GM18873 (cell line): ENCODE measurements around the gene PBX1.

ENCODE experiments used
- ATAC-seq: cut with Tn5 transposase; IDR thresholded peaks from one replicate; pipeline ENCODE4 v1.9.1; 2021; ENCODE audit warnings: mild to moderate bottlenecking, moderate library complexity, moderate number of reproducible peaks; ENCODE audit not compliant: unreplicated experiment, low FRiP score

Gene PBX1

DNA sequence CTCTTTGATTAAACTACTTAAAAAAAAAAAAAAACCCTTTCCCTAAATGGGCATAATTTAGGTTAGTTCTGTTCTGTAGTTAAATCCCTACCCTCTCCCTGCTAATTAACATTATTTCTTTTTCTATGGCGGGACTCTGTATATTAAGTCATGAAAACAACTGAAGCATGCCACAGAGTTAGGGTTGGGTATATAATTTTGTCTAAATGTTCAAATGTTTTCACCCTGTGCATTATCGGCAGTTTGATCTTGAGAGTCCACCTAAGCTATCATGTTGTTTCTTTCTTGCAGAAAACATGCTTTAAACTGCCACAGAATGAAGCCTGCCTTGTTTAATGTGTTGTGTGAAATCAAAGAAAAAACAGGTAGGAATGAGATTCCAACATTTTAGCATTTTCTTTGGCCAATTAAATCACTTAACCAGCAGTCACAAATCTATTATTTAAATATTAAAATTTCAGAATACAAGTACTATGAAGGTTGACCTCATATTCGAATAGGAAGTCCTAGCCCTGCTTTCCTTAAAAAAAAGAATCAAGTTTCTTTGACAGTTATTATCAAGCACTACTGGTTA, 4.0 kb downstream of the PBX1 start:
- ATAC-seq, result no peak

DNA sequence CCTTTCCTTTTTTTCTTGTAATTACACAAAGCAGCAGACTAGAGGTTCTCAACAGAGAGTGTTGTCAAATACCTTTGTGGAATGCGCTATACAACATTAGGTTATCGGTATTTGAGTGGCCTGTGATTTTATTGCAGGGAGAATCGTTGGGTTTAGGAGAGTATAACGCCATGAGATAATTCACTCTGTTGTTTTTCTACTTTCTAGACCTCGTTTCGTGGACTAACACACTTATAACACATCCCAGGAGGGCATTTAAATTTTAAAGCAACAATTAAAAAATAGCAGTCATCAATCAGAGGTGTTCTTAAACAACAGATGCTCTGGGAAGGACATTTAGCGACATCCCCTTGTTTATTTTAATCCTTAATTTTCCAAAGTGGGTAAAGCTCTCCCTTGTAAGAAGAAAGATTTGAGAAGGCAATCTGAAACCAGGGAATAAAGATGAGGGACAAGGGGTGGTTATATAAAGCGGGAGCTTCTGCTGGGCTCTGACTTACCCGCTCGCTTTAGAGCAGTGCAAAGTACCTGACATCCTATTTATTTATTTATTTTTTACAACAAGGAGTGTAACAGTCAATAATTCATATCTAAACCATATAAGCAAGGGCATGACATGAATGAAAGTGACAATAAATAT, 4.9 kb downstream of the PBX1 start:
- no peak for ATAC-seq

GRCh38 chr1:164564378-164564777, 5.4 kb downstream of the PBX1 start:
- ATAC-seq, result no peak

DNA sequence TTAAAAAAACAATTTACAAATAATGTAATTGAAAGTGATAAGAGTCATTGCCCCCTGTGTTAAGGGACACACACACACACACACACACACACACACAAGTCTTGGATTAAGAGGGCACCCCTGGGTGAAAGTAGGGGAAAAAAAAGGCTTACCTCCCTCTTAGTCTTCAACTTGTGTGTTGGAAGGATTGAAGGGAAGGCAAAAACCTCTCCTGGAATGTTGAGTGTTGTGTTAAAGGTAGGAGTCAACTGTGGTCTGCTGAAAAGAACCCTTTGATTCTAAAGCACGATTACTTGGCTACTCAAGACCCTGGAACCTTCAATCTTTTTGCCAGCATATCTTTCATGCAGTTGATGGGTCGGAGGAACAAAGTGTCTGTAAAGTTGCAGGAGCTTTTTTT, 6.4 kb downstream of the PBX1 start:
- ATAC-seq, result no peak

DNA sequence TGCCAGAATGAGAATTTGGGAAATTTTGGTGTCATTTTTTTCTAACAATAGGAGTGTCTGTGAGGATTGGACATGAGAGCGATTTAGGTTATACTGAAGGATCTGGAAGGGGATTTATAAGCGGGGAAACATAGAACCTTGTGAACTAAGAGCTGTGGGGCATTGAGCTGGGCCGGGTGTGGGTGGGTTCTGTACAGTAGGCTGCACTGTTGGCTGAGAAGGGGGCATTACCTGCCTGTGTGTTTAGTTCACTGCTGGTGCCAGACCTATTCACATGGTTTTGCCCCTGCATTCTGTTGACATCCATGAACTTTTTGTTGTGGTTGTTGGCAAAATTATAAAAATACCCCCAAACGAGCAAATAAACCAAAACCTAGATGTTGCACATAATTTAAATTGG, 8.8 kb downstream of the PBX1 start:
- ATAC-seq, result no peak

DNA sequence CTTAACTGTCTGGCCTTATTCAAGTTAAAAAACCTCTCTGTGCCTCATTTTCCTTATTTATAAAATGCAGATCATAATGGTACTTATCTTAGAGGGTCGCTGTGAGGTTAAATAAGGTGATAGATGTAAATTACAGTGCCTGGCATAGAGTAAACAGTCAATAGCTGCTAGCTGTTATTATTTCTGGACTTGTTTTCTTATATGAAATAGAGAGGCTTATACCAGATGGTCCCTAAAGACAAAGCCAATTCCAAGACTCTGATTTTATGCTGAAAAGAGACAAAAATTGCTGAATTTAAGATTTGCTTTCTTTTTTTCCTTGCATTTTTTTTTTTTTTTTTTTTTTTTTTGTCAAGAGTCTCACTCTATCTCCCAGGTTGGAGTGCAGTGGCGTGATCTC, 10.3 kb downstream of the PBX1 start:
- ATAC-seq, result no peak

DNA sequence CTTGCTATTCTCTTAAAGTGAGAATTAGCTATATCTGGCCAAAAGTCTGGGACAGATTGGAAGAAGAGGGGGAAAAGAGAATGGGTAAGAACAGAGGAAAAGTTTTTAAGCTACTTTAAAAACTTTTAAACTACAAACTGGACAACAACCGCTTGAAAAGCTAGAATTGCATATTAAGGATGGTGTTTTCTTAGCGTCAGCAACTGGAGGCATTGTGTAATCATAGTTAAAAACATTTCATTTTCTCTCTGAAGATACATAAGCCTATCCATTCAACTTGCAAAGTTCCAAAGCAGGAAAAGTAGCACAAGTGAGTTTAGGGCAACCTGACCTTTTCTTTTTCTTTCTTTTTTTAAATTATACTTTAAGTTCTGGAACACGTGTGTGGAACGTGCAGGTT, 10.9 kb downstream of the PBX1 start:
- no peak for ATAC-seq

DNA sequence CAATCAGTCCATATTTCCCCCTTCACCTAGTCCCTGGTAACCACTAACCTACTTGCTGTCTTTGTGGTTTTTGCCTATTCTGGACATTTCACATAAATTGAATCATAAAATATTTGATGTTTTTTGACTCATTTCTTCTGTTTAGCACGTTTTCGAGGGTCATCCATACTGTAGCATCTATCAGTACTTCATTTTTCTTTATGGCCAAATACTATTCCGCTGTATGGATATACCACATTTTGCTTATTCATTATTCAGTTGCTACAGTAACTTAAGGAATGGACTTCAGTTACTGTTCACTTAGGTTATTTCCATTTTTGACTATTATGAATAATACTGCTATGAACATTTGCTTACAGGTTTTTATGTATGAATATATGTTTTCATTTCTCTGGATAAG, 12.3 kb downstream of the PBX1 start:
- no peak for ATAC-seq

DNA sequence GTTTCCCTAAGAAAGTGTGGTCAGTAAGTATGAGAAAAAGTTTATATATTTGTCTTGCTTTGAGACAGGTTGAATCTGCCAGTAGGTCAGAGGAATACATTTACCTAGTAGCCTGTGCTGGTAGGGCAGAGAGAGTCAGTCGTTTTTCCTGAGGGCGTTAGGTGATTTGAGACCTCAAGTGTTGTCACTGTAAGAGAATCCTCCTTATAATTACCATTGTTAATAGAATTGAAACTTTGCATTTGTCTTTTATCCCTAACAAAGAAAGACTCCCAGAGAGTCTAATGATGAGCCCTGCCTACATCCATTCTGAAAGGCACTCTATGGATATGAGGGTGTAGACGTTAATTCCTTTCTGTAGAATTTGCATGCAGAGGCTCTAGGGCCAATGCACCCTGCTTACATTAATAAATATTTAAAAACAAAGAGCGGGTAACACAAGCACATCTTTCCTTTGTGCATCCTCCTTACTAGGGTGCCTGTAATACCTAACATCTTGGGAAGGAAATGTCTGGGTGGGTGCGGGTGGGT, 16.4 kb downstream of the PBX1 start:
- ATAC-seq, result no peak

GRCh38 chr1:164576291-164577271, 17.6 kb downstream of the PBX1 start:
- ATAC-seq, result no peak

GRCh38 chr1:164577291-164577690, 18.3 kb downstream of the PBX1 start:
- ATAC-seq, result no peak

DNA sequence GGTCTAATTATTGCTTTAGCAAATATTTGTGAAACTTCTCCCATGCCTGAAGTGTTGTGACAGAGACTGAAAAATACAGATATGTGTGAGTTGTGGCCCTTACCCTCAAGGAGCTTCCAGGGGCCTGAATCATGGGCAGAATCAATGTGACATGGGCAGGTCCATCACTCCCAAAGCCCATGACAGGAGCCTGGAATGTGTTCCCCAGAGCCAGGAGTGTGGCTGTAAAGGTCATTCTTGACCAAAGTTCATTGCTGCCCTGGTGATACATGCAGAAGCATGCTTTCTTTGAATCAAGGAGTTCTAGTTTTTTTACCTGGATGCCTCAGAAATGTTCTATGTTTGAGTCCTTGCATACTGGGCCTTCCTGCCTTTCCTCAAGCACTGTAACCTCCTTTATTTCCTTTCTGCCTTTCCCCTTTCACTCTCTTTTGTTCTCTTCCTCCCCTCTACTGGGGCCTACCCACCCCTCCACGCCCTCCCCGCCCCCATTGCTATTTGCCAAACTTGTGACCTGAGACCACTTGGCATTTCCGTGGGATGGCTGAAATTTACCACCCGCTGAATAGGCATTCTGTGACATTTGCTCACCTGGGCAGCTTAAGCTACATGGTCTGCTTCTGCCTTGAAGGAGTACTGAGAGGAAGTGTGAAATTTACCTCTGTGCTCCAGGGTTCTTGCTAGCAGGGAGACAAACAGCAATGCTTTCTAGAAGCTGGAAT, 19.7 kb downstream of the PBX1 start:
- ATAC-seq, result no peak

DNA sequence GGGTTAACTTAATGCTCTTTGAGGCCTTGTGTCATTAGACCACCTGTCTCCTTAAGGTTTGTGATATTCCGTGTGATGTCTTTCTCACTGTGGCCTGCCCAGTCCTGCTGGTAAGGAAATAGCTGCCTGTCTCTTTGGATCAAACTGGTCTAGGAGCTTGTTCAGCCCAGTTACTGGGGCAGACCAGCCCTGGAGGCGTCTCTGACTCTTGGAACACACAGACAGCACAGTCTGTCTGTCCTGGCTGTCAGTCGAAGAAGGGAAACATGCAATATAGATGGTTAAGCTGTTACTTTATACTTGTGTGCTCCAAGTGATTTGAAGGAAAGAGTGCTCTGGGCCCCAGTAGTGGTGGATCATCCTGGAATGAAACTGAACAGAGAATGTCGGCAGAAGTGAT, 20.4 kb downstream of the PBX1 start:
- no peak for ATAC-seq

- ATAC-seq, result no peak
Observed at GRCh38 chr1:164581762-164582161, 22.8 kb downstream of the PBX1 start.

DNA sequence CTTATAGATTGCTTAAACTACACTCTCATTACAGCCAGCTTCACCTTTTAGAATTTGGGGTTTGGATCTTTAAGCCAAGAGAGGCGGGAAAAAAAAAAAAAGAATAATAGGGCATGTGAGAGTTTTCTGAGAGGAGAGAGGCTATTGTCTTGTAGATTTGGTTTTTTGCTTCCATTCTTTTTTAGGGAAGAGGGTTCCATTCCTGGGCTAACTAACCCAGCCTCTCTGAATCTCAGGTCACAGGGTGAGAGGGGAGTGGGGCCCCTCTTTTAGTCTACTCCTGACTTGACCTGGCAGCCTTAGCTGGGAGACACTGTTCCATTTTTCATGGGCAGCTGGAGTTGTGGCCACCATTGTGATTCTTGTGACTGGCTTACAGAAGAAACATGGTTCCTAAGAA, 24.2 kb downstream of the PBX1 start:
- ATAC-seq, result no peak

- ATAC-seq, result no peak
Observed at GRCh38 chr1:164583835-164584539, 25.0 kb downstream of the PBX1 start.

DNA sequence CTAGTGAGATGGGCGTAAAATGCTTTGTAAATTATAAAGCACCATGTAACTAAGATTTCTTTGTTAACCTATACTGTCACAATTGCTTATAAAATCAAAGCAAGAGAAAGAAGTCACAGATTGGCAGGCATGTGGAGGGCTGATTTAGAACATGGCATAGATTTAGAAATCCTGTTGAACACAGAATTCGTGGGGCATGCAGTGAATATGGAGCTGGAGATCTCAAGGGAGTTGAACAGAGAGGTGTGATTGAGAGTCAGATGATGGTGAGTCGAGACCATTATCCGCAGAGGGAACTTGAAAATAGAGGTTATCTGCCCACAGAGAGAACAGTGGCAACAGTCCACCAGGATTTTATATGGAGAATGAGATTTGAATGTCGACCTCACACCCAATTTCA, 27.6 kb downstream of the PBX1 start:
- no peak for ATAC-seq

DNA sequence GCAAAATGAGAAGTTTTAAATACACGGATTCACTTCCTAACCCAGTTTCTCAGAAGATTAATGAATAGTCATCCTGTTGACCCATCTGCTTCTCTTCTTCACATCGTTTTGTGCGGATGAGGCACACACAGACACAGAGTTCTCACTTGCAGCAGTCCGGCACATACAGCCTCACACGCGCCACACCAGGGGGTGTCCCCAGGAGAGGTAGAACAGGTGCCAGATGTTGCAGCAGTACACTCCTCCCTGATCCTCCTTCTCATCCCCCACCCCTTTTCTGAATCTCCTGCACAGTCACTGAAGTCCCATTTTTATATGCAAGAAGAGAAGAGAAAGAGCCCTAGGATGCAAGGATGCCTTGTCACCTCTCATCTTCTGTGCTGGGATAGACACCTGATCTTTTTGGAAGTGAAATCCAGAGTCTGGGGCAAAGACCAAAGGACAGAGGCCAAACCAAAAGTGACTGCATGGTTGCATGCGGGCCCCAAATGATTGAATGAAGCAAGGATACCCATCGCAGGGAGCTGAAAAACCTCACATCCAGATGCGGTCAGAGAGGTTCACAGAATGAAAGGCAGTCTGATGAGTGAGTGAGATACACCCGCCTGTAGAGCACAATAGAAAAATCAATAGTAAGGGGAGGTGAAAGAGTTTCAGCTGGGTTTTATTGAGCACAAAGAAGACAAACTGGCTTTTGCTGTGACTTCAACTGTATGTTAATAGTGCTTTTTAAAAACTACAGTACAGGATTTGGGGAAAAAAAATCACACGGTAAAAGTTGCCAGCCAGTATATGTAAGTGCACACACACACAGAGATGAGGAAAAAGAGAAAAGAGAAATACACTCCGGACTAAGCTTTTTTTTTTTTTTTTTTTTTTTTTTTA, 28.9 kb downstream of the PBX1 start:
- ATAC-seq, result no peak
